NCI-H2081 (cell line): ENCODE data around the gene SAXO2.
"Not testable (repeated sequence)": the region's sequence is repeated elsewhere in the genome, so short reads cannot be mapped to it uniquely, and the experiment has no call there.

Experiments
- DNase-seq, 2 experiments: peaks; one replicate each; lab custom pipeline; 2025; lab: John Stamatoyannopoulos, UW

The SAXO2 gene, protein sequence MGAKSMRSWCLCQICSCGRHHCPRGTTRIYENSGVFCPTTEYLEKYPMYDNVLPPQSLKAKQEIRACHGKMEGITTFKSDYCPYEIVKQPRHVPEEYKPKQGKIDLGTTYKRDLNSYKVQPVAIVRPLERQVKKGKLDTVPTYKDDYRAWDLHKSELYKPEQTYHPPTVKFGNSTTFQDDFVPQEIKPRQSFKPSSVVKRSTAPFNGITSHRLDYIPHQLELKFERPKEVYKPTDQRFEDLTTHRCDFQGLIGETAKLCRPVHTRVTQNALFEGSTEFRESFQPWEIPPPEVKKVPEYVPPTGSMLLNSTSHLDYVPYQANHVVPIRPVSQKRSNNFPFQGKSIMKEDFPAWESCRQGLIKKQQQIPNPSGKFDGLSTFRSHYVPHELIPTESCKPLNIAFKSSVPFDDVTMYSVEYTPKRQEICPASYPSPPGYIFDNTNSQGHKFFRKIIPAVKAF

GRCh38 chr15:82262422-82263026 lies at the start of gene SAXO2, which contains the start of gene EFL1:
Gene SAXO2, plus strand, starts transcription at chr15:82262818. Its CDS starts 62 bp downstream, at chr15:82262880.
Gene EFL1, minus strand, starts transcription at chr15:82262734. Its CDS starts 956 bp downstream, at chr15:82261778.
- peak; percentile 81 to 90 for DNase-seq

DNA sequence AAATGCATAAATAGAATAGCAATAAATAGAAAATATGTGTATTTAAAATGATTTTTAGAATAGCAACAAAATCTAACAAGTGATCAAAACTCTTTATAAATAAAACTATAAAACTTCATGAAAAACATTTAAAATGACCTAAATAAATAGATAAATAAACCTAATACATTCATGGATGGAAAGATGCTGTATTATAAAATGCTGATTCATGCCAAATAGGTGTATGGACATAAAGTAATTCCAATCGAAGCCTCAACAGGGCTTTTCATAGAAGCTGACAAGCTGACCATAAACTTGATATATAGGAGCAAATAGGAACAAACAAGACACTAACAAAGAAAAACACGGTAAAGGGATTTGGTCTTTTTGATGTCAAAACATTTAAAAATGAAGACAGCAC lies 46.5 kb upstream of the SAXO2 start:
- DNase-seq, result not testable (repeated sequence)

GRCh38 chr15:82221535-82221934 lies 41.1 kb upstream of the SAXO2 start:
- DNase-seq, result peak in 1 of 2 experiments; percentile 23

GRCh38 chr15:82228750-82229149 lies 33.9 kb upstream of the SAXO2 start:
- DNase-seq, result no peak

DNA sequence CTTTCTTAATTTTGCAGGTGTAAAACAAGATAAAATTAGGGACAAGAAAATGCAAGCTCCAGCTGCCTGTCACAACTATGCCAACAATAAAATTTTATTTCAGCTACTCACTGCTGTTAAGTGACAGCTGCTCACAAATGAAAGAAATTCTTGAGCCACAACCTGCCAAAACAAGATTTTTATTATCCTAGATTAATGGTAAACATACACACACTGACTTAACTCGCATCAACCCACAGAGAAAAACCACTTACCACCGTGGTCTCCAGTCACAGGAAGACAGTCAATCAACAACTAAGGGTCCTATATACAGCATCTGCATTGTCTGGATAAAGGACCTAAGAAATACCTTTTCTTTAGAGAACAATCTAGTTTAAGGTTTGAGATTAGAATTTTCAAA lies 31.4 kb upstream of the SAXO2 start:
- no peak for DNase-seq

GRCh38 chr15:82231842-82232241 lies 30.8 kb upstream of the SAXO2 start:
- DNase-seq, result no peak

- not testable (repeated sequence) for DNase-seq
These were observed 24.6 kb upstream of the SAXO2 start for GRCh38 chr15:82237944-82238534.

- DNase-seq, result no peak
These were observed 22.8 kb upstream of the SAXO2 start for GRCh38 chr15:82239685-82240391.

GRCh38 chr15:82241836-82242499 lies 20.6 kb upstream of the SAXO2 start:
- DNase-seq, result not testable (repeated sequence)

DNA sequence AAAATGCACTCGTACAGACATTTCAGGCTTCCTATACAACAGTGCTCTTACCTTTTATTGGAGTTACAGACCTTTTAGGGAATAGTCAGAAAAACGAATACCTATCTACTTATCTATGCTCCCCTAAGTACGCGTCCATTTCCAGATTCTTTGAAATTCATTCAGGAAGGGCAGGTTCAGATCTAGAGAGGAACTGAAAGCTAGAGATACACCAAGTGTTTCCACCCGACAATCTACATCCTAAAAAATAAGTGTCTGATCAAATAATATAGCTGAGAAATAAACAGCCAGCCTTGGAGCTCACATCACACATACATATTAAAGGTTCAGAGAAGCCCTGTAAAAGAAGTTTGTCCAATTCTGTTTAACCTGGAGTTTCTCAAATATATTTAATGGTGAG lies 19.0 kb upstream of the SAXO2 start:
- not testable (repeated sequence) for DNase-seq

DNA sequence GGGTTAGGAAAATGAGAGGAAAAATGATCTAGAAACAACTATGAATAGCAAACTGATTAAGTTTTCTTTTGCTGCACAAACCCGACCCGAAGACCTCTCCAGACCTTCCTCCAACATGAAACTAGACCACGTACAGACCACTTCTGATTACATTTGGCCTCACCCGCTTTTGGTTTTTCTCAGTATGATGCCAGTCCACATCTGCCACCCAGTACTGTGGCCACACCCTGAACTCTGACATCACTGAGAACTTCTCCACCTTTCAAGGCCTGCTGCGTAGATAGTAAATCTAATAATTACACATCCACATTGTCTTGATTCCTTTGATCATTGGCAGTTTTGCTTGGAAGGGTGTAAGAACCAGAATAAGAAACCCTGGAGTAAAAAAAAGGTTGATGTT lies 16.7 kb upstream of the SAXO2 start:
- DNase-seq, result not testable (repeated sequence)

- DNase-seq, result not testable (repeated sequence)
These were observed 14.4 kb upstream of the SAXO2 start for GRCh38 chr15:82248261-82248660.

- peak in 1 of 2 experiments; percentile 28 for DNase-seq
These were observed 824 bp upstream of the SAXO2 start for GRCh38 chr15:82261566-82262421.

- peak; percentile 9 to 49 for DNase-seq
These were observed 732 bp downstream of the SAXO2 start for GRCh38 chr15:82263350-82263749.

GRCh38 chr15:82267137-82267536 lies 4.5 kb downstream of the SAXO2 start:
- not testable (repeated sequence) for DNase-seq

DNA sequence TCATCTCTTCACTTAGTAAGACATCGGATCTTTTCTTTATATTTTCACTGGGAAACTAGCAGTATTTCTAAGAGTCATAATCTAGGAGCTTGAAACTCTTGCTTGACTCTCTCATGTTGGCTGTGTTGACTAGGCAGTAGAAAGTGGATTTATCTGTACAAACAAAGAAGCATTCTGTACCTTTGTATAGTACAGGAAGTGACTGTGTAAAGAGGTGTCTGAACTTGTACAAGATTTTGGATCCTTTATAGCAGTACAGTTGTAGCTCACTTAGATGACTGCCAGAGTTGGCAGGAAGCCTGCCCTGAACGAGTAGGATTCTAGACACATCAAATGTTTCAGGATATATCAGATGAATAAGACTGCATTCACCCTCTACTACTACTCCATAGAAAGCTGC lies 5.8 kb downstream of the SAXO2 start:
- DNase-seq, result not testable (repeated sequence)

DNA sequence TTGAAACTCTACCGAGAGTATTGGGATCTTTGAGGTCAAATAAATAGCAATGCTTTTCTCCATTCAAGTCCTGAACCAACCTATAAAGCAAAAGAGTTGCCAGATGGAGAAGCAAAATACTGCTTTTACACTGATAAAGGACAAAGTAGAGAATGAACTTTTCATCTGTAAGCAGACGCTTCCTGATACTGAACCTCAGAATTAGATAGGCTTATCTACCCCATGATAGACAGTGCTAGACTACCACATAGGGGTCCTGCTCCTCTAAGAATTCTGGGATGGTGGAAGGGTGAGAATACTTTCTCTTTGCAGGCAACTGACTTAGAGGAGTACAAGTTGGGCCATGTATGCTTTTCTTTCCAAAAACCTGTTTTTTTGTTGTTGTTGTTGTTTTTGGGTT lies 9.5 kb downstream of the SAXO2 start:
- no peak for DNase-seq

DNA sequence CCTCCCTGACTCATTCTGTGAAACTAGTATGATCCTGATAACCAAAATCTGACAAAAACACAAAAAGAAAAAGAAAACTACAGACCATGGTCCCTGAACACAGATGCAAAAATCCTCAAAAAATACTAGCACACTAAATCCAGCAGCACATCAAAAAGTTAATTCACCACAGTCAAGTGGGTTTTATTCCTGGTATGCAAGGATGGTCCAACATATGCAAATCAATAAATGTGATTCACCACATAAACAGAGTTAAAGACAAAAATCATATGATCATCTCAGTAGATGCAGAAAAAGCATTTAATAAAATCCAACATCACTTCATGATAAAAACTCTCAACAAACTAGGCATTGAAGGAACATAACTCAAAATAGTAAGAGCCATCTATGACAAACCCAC lies 12.8 kb downstream of the SAXO2 start:
- no peak for DNase-seq

DNA sequence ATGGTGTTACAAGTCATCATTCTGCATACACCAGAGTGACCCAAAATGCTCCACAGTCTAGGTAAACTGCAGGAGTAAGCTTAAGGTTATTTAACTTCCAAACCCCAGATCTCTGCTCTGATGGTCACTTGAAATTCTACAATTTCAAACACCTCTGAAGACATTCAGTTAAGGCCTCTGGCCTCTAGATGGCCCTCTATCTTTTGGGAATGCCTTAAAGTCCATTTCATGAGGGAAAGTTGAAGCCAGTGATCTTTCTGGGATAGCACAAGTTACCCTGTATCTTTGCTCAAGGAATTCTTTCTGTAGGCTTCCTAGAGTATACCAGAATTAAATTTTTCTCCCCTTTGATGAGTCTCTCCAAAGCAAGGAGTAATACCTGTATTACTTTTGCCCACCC lies 18.7 kb downstream of the SAXO2 start:
- not testable (repeated sequence) for DNase-seq

GRCh38 chr15:82282386-82282785 lies 19.8 kb downstream of the SAXO2 start:
- DNase-seq, result not testable (repeated sequence)

- DNase-seq, result not testable (repeated sequence)
These were observed 21.8 kb downstream of the SAXO2 start for GRCh38 chr15:82284381-82284780.
